Kidney epithelial cell (primary cell): Measurements from ENCODE around the gene SUV39H2. TPM values are rescaled to one million over a fixed set of nuclear protein-coding genes. Genes with fewer than 3 reads are reported as not detected.

Source experiments
- DNase-seq: peaks from one replicate; pipeline ENCODE4 v3.0.0-alpha.2; 2010; ENCODE audit warnings: low read depth
- H3K27me3 ChIP-seq: 2 replicates; pipeline ENCODE4 v1.6.0; 2011; ENCODE audit warnings: low read length; ENCODE audit not compliant: control insufficient read depth, insufficient read depth
- H3K36me3 ChIP-seq: 2 replicates; pipeline ENCODE4 v1.5.1; 2011; ENCODE audit warnings: low read length; ENCODE audit not compliant: control insufficient read depth, insufficient read depth
- H3K4me3 ChIP-seq: 2 replicates; pipeline ENCODE4 v1.5.1; 2011; ENCODE audit warnings: low read depth, mild to moderate bottlenecking, control low read depth, low read length
- CTCF ChIP-seq: IDR thresholded peaks from 2 replicates; pipeline ENCODE4 v1.5.1; 2011; ENCODE audit warnings: mild to moderate bottlenecking, moderate library complexity, low read length, control low read depth, inconsistent platforms; ENCODE audit not compliant: insufficient read depth, poor library complexity, severe bottlenecking
- total RNA-seq: library from RNA; depleted of rRNA; stranded (reverse); fragments of >200 nt; gene quantifications from 2 replicates; pipeline ENCODE4 v1.2.3, GENCODE V29; 2015

The SUV39H2 gene
- total RNA-seq, 1 donor from 2014 or later, result 11.7 TPM

DNA sequence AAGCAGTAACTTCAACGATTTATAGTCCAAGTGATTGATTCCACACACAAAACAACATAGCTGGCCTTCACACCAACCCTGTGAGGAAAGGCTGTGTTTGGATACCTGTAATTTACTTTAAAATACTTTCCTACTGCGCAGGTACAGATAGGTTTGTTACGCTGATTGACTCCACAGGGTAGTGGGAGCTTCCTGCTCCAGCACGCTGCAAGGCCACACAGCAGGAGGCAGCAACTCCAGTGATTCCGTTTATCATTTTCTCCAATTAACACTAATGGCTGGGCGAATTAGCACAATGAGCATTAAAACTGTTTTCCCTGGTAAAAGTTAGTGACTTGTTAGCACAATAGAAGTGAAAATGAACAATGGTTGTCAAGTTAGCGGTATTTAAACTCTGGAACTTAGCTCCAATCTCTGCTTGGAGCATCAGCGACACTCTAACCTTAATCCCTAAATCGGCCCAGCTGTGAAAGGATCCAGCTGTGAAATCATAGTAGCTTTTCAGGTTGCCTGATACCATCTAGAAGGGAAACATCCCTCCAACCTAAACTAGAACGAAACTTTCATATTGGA is 74.3 kb downstream of the SUV39H2 start:
- H3K36me3 ChIP-seq, result no peaks in the 10 kb centered on the region
- H3K27me3 ChIP-seq, result no peaks in the 10 kb centered on the region
- DNase-seq, result no peak
- no peak for TF ChIP-seq CTCF
- H3K4me3 ChIP-seq, result peak overlapping the region; percentile 53

DNA sequence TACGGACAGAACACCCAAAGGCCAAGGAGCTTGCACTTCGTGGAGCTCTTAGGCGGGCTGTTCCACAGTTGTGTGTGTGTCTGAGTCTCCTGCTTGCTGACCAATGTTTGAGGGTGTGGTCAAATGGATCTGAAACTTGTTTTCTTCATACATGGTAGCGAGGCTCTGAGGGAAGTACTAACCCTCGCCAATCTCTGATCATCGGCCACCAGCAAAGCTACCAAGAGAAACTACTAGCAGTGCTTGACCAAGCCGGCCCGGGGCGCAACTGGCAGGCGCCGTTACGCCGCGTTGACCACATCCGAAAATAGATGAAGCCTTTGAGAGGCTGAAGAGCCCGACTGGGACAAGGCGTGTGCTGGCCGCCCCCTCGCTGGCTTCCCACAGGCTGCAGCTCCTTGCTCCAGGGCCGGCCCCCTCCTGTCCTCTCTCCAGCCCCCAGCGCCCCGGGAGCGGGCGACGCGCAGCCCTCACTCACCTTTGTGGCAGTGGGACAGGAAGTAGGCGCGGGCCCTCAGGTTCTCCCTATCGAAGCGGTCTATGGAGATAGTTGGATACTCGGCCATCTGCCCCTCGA is 74.8 kb downstream of the SUV39H2 start:
- Histone ChIP-seq H3K4me3 (peak overlapping the region; percentile 53), H3K27me3 (no peaks in the 10 kb centered on the region), H3K36me3 (no peaks in the 10 kb centered on the region)
- DNase-seq, result no peak
- TF ChIP-seq CTCF, result peak; percentile 18

Other genes starting within 250 kb of the SUV39H2 start
- 32.8 and 33.5 TPM in 2 replicates for gene FAM107B, start 104.0 kb upstream of the SUV39H2 start, total RNA-seq
- gene CDNF, start 40.8 kb upstream of the SUV39H2 start, total RNA-seq, result 1.9 TPM in 1 of 2 replicates, not detected in the other
- gene HSPA14, start 40.6 kb upstream of the SUV39H2 start, total RNA-seq, result 9.7 and 10.6 TPM in 2 replicates
- 12.0 and 13.4 TPM in 2 replicates for gene MSANTD7, start 40.6 kb upstream of the SUV39H2 start, total RNA-seq
- gene DCLRE1C, start 75.2 kb downstream of the SUV39H2 start, total RNA-seq, result 10.3 and 12.2 TPM in 2 replicates
- 1.5 TPM in 1 of 2 replicates, not detected in the other for gene MEIG1, start 80.5 kb downstream of the SUV39H2 start, total RNA-seq
- 8.4 TPM in 2 replicates for gene OLAH, start 165.1 kb downstream of the SUV39H2 start, total RNA-seq
- 1.0 and 1.5 TPM in 2 replicates for gene ACBD7, start 209.9 kb downstream of the SUV39H2 start, total RNA-seq
- gene RPP38, start 218.5 kb downstream of the SUV39H2 start, total RNA-seq, result 23.5 and 26.4 TPM in 2 replicates